Subcutaneous adipose tissue (tissue), 4 donors: ENCODE measurements around the gene C8A. TPM values are rescaled to one million over a fixed set of nuclear protein-coding genes. Genes with fewer than 3 reads are reported as not detected.

Experiments used
- CTCF ChIP-seq: fragments of 450-650 bp; IDR thresholded peaks from one replicate; pipeline ENCODE4 v1.5.1; 2016; ENCODE audit warnings: low read depth, mild to moderate bottlenecking, control low read depth, antibody characterized with exemption, moderate library complexity
- total RNA-seq, 4 donors: library from RNA; depleted of rRNA; stranded (reverse); fragments of >200 nt; gene quantifications; one replicate each; pipeline ENCODE4 v1.1.0, GENCODE V29; 2016

C8A gene
- total RNA-seq, 4 donors from 2014 or later, result not detected

GRCh38 chr1:56964349-56965017, 109.9 kb downstream of the C8A start:
- TF ChIP-seq CTCF, result no peak

- no peak for TF ChIP-seq CTCF
Measured at GRCh38 chr1:56965191-56965590, 110.6 kb downstream of the C8A start.

GRCh38 chr1:56965916-56966697, 111.5 kb downstream of the C8A start, which contains the start of gene C8B:
TSS of gene C8B (minus strand) at chr1:56966015. CDS start at chr1:56965948, 67 bp downstream.
- no peak for TF ChIP-seq CTCF

- no peak for TF ChIP-seq CTCF
Measured at GRCh38 chr1:56966698-56966999, 112.1 kb downstream of the C8A start.

GRCh38 chr1:56967355-56967754, 112.8 kb downstream of the C8A start:
- no peak for TF ChIP-seq CTCF

Other genes with a start within 250 kb of the C8A start
- gene PRKAA2, start 209.5 kb upstream of the C8A start, total RNA-seq, result 1 to 10 TPM; 1.6 to 3.0 (median 2.1) TPM
- not detected for gene FYB2, start 35.4 kb upstream of the C8A start, total RNA-seq
- gene C8B, start 111.2 kb downstream of the C8A start, total RNA-seq, result not detected